Kidney epithelial cell (primary cell): ENCODE data around the gene LPIN1. TPM values are rescaled to one million over a fixed set of nuclear protein-coding genes. Genes with fewer than 3 reads are reported as not detected.

Experiments
- DNase-seq: peaks from one replicate; pipeline ENCODE4 v3.0.0-alpha.2; 2010; ENCODE audit warnings: low read depth
- H3K27me3 ChIP-seq: 2 replicates; pipeline ENCODE4 v1.6.0; 2011; ENCODE audit warnings: low read length; ENCODE audit not compliant: control insufficient read depth, insufficient read depth
- H3K36me3 ChIP-seq: 2 replicates; pipeline ENCODE4 v1.5.1; 2011; ENCODE audit warnings: low read length; ENCODE audit not compliant: control insufficient read depth, insufficient read depth
- H3K4me3 ChIP-seq: 2 replicates; pipeline ENCODE4 v1.5.1; 2011; ENCODE audit warnings: low read depth, mild to moderate bottlenecking, control low read depth, low read length
- total RNA-seq: library from RNA; depleted of rRNA; stranded (reverse); fragments of >200 nt; gene quantifications from 2 replicates; pipeline ENCODE4 v1.2.3, GENCODE V29; 2015
- TF ChIP-seq, protein P1 (sequence below): IDR thresholded peaks from 2 replicates; pipeline ENCODE4 v1.5.1; 2011; ENCODE audit warnings: mild to moderate bottlenecking, moderate library complexity, low read length, control low read depth, inconsistent platforms; ENCODE audit not compliant: insufficient read depth, poor library complexity, severe bottlenecking

LPIN1 gene
- total RNA-seq, 1 donor from 2014 or later, result 23.6 TPM

DNA sequence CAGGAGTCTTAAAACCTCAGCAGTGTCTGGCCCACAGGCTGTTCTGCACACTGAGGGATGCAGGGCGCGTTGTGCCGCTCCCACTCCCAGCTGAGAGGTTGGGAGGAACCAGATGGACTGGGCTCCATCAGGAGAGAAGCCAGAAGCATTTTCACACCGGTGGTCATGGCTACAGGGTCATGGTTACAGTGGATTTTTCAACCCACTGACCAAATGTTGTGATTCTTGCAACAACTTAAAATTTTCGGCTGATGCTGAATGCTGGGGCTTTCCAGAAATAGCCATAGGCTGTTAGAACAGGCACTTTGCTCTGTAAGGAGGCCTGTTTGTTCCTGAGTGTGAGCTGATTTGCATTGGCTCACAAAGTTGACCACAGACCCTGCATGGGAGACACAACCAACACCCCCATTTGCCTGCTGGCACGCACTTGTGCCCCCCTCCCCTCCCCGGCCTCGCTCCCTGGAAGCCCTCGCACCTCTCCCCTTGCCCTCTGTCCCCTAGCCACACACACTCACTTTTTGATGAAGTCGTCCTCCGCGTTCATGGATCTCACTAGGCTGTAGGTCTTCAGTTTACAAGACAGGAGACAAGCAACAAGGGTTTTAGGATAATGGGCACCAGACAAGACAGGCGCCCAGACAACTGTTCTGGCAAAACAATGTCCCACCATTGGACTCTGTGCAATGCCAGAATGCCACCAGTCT is 3.4 kb downstream of the LPIN1 start:
- no peaks in the 10 kb centered on the region for H3K36me3 ChIP-seq
- TF ChIP-seq, protein P1, sequence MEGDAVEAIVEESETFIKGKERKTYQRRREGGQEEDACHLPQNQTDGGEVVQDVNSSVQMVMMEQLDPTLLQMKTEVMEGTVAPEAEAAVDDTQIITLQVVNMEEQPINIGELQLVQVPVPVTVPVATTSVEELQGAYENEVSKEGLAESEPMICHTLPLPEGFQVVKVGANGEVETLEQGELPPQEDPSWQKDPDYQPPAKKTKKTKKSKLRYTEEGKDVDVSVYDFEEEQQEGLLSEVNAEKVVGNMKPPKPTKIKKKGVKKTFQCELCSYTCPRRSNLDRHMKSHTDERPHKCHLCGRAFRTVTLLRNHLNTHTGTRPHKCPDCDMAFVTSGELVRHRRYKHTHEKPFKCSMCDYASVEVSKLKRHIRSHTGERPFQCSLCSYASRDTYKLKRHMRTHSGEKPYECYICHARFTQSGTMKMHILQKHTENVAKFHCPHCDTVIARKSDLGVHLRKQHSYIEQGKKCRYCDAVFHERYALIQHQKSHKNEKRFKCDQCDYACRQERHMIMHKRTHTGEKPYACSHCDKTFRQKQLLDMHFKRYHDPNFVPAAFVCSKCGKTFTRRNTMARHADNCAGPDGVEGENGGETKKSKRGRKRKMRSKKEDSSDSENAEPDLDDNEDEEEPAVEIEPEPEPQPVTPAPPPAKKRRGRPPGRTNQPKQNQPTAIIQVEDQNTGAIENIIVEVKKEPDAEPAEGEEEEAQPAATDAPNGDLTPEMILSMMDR, result no peak
- no peaks in the 10 kb centered on the region for H3K27me3 ChIP-seq
- DNase-seq, result no peak
- H3K4me3 ChIP-seq, result no peak overlapping the region

DNA sequence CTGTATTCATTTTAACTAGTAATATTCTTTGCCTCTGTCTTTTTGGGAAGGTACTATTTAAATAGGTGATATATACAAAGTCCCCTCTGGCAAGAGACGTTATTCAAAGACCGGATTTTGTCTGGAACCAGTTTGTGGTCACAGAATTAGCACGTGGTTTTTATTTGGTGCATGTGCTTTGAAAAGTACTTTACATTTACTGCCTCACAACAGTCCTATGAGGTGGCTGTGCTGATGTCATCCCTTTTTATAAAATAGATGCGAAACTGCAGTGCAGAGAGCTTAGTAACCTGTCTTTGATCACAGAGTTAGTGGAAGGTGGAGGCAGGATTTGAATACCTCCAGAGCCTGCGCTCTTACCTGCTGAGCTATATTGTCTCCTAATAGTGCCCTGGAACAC is 4.0 kb downstream of the LPIN1 start:
- Histone ChIP-seq H3K4me3 (no peak overlapping the region), H3K27me3 (no peaks in the 10 kb centered on the region), H3K36me3 (no peaks in the 10 kb centered on the region)
- TF ChIP-seq, protein P1, result no peak
- DNase-seq, result no peak

DNA sequence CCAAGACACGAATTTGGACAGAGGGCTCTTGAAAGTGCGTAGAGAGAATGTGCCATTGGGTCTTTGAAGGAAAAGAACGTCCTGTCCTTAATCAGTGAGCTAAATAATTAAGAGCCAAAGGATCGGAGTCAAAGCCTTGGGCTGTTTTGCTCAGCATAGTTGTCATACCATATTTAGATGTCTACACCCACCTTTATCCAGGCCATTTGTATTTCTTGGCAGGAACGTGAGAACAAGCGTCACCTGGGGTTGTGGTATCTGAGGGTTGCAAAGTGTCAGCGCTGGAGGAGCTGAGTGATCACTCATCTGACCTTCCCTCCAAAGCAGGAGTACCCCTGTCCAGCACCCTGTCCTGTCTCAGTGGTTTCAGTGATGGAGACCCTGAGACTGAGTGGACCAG is 4.5 kb downstream of the LPIN1 start:
- no peaks in the 10 kb centered on the region for H3K36me3 ChIP-seq
- H3K27me3 ChIP-seq, result no peaks in the 10 kb centered on the region
- H3K4me3 ChIP-seq, result no peak overlapping the region
- TF ChIP-seq, protein P1, result no peak
- DNase-seq, result no peak

DNA sequence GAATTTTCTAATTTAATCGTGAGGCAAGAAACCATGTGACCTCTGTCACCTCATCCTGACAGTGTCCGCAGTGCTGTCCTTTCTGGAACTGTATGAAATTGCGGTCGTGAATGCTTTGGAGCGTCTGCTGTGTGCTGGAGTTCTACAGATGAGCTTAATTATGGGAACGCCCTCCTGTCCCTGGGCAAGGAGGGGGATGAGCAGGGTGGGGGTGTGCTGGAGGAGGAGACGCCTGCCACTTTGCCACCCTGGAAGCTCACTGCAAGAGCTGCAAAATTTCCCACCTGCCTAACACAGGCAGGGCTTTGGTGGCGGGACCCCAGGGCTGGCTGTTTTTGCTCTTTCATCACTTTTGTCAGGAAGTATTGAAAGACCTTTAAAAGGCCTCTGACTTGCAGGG is 6.5 kb downstream of the LPIN1 start:
- Histone ChIP-seq H3K27me3 (no peaks in the 10 kb centered on the region), H3K4me3 (no peak overlapping the region), H3K36me3 (no peaks in the 10 kb centered on the region)
- DNase-seq, result no peak
- TF ChIP-seq, protein P1, result no peak

DNA sequence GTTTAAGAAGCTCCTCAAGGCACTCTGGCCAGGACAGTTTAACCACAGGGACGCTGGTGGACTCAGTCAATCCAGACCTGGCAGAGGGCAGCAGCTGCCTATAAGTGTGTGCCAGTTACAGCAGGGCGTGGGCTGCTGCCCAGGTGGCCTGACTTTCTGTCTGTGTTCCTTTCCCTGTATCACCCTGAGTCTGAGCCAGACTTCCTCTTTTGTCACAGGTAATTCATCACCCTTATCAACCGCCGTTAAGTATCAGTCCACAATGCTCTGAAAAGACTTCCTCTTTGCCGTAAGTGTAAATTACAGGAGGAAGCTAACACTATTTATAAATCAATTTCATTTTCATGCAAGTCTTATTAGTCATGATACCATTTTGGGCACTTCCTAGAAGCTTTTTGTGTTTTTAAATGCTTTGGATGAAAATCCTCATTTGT is 7.0 kb downstream of the LPIN1 start:
- no peak for DNase-seq
- Histone ChIP-seq H3K4me3 (no peak overlapping the region), H3K36me3 (no peaks in the 10 kb centered on the region), H3K27me3 (no peaks in the 10 kb centered on the region)
- TF ChIP-seq, protein P1, result no peak

DNA sequence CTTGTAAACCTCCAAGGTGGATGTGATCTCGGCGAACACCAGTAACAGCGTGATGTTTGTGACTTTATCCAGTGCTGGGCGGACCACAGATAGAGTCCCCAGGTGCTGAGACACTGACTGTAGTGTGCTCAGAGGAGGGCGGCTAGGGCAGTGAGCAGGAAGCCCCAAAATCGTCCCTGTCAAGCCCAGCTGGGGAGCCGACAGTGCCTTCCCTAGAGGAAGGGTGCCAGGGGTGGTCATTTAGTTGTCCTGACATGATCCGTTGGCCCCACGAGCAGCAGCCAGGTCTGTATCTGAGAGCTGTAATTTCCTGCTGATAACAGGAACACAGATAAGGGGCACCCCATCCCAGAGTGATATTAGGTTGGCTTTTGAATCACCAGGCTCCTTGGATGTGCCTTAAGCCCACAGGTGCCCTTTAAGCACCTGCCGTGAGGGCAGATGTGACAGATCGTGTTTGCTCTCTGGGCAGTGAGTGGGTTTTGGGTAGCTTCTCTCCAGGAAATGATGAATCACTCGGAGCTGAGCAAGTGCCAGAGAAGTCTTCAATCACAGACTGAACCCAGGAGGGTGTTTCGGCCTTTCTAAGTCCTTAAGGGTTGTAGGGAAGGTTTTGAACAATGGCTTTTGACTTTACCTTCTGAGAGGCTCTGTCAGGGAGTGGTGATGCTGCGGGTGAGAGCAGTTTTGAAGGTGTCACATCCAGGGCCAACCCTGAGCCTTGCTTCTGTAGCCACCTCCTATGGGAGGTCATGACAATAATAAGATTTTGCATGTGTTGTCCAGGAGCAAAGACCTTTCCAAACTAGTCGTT is 7.7 kb downstream of the LPIN1 start:
- Histone ChIP-seq H3K27me3 (no peaks in the 10 kb centered on the region), H3K4me3 (no peak overlapping the region), H3K36me3 (no peaks in the 10 kb centered on the region)
- TF ChIP-seq, protein P1, result no peak
- DNase-seq, result no peak
